Measurements from ENCODE around the gene ZNF440. TPM values are rescaled to one million over a fixed set of nuclear protein-coding genes. Genes with fewer than 3 reads are reported as not detected.
"Not testable (repeated sequence)": the region's sequence is repeated elsewhere in the genome, so short reads cannot be mapped to it uniquely, and the experiment has no call there.

ZNF440 gene
- 22.9 TPM for polyA plus RNA-seq
- long read RNA-seq, donor 1, partial matches to known transcripts, result 0 of 1 reads
- long read RNA-seq, donor 1, other reads (novel, unspliced or antisense), result 0 of 1 reads
- long read RNA-seq, donor 2, full-length matches to known transcripts, result 4 of 4 reads
- long read RNA-seq, donor 2, partial matches to known transcripts, result 0 of 4 reads
- long read RNA-seq, donor 2, other reads (novel, unspliced or antisense), result 0 of 4 reads
- long read RNA-seq, donor 3, result 0 reads
- long read RNA-seq, donor 4, result 0 reads
- long read RNA-seq, donor 5, full-length matches to known transcripts, result 4 of 4 reads
- long read RNA-seq, donor 5, partial matches to known transcripts, result 0 of 4 reads
- long read RNA-seq, donor 5, other reads (novel, unspliced or antisense), result 0 of 4 reads
- long read RNA-seq, donor 6, full-length matches to known transcripts, result 7 of 7 reads
- long read RNA-seq, donor 6, partial matches to known transcripts, result 0 of 7 reads
- long read RNA-seq, donor 6, other reads (novel, unspliced or antisense), result 0 of 7 reads
- long read RNA-seq, donor 7, result 0 reads
- long read RNA-seq, donor 8, full-length matches to known transcripts, result 4 of 4 reads
- long read RNA-seq, donor 8, partial matches to known transcripts, result 0 of 4 reads
- long read RNA-seq, donor 8, other reads (novel, unspliced or antisense), result 0 of 4 reads
- long read RNA-seq, donor 9, full-length matches to known transcripts, result 3 of 3 reads
- long read RNA-seq, donor 9, partial matches to known transcripts, result 0 of 3 reads
- long read RNA-seq, donor 9, other reads (novel, unspliced or antisense), result 0 of 3 reads
- long read RNA-seq, donor 10, full-length matches to known transcripts, result 1 of 1 reads
- long read RNA-seq, donor 10, partial matches to known transcripts, result 0 of 1 reads
- long read RNA-seq, donor 10, other reads (novel, unspliced or antisense), result 0 of 1 reads
- long read RNA-seq, donor 11, full-length matches to known transcripts, result 4 of 4 reads
- long read RNA-seq, donor 11, partial matches to known transcripts, result 0 of 4 reads
- long read RNA-seq, donor 11, other reads (novel, unspliced or antisense), result 0 of 4 reads

GRCh38 chr19:11814029-11814699 is at the start of gene ZNF440:
TSS of gene ZNF440 (plus strand) at chr19:11814273. CDS start at chr19:11814448, 175 bp downstream.
- Histone ChIP-seq H3K36me3 (ENCODE audit: control insufficient read depth, insufficient read depth, low read length) (peaks cover 7% of the 10 kb centered on the region), H3K27me3 (ENCODE audit: control insufficient read depth, insufficient read depth, low read length) (no peaks in the 10 kb centered on the region), H3K4me3 (ENCODE audit: low read length) (peak within 1 kb of the TSS; percentile 97), H3K4me1 (ENCODE audit: control insufficient read depth, insufficient read depth, low read length) (peaks cover 6% of the 10 kb centered on the region), H3K9me3 (ENCODE audit: control insufficient read depth, low read depth, low read length) (peaks cover 16% of the 10 kb centered on the region), H3K27ac (ENCODE audit: low read length) (peak within 1 kb of the TSS; percentile 96)
- peak; percentile 96 to 97 for DNase-seq
- no CpG with 5 or more reads among the region's 55 CpGs for WGBS (ENCODE audit: insufficient coverage, low lambda C conversion rate)

- peaks cover 8% of the 10 kb centered on the region for H3K9me3 ChIP-seq (ENCODE audit: control insufficient read depth, low read depth, low read length)
- H3K36me3 ChIP-seq (ENCODE audit: control insufficient read depth, insufficient read depth, low read length), result no peaks in the 10 kb centered on the region
- H3K4me1 ChIP-seq (ENCODE audit: control insufficient read depth, insufficient read depth, low read length), result peaks cover 11% of the 10 kb centered on the region
- H3K4me3 ChIP-seq (ENCODE audit: low read length), result peak within 1 kb of the TSS; percentile 78
- H3K27me3 ChIP-seq (ENCODE audit: control insufficient read depth, insufficient read depth, low read length), result no peaks in the 10 kb centered on the region
- peak within 1 kb of the TSS; percentile 89 for H3K27ac ChIP-seq (ENCODE audit: low read length)
- DNase-seq, result peak; percentile 95 to 98
- whole genome bisulfite sequencing (ENCODE audit: insufficient coverage, low lambda C conversion rate), result no CpG with 5 or more reads among the region's 61 CpGs
Measured at GRCh38 chr19:11766597-11767591, 47.2 kb upstream of the ZNF440 start, which contains the start of gene ZNF441. TSS of gene ZNF441 (plus strand) at chr19:11767000. CDS start at chr19:11767194, 194 bp downstream.

- H3K27me3 ChIP-seq (ENCODE audit: control insufficient read depth, insufficient read depth, low read length), result no peaks in the 10 kb centered on the region
- DNase-seq, result peak; percentile 66 to 83
- H3K27ac ChIP-seq (ENCODE audit: low read length), result peak overlapping the region; percentile 89
- WGBS (ENCODE audit: insufficient coverage, low lambda C conversion rate), result no CpG with 5 or more reads among the region's 20 CpGs
- peaks cover 11% of the 10 kb centered on the region for H3K4me1 ChIP-seq (ENCODE audit: control insufficient read depth, insufficient read depth, low read length)
- H3K4me3 ChIP-seq (ENCODE audit: low read length), result peak overlapping the region; percentile 78
- no peaks in the 10 kb centered on the region for H3K36me3 ChIP-seq (ENCODE audit: control insufficient read depth, insufficient read depth, low read length)
- peaks cover 8% of the 10 kb centered on the region for H3K9me3 ChIP-seq (ENCODE audit: control insufficient read depth, low read depth, low read length)
Measured at GRCh38 chr19:11767633-11768133, 46.4 kb upstream of the ZNF440 start.

GRCh38 chr19:11769995-11770394 is 44.1 kb upstream of the ZNF440 start:
- no peak for DNase-seq
- peaks cover 11% of the 10 kb centered on the region for H3K9me3 ChIP-seq (ENCODE audit: control insufficient read depth, low read depth, low read length)
- H3K27ac ChIP-seq (ENCODE audit: low read length), result no peak overlapping the region
- H3K4me3 ChIP-seq (ENCODE audit: low read length), result no peak overlapping the region
- H3K36me3 ChIP-seq (ENCODE audit: control insufficient read depth, insufficient read depth, low read length), result no peaks in the 10 kb centered on the region
- H3K27me3 ChIP-seq (ENCODE audit: control insufficient read depth, insufficient read depth, low read length), result no peaks in the 10 kb centered on the region
- no CpG with 5 or more reads among the region's 4 CpGs for WGBS (ENCODE audit: insufficient coverage, low lambda C conversion rate)
- H3K4me1 ChIP-seq (ENCODE audit: control insufficient read depth, insufficient read depth, low read length), result peaks cover 11% of the 10 kb centered on the region

GRCh38 chr19:11771520-11771919 is 42.6 kb upstream of the ZNF440 start:
- not testable (repeated sequence) for H3K36me3 ChIP-seq (ENCODE audit: control insufficient read depth, insufficient read depth, low read length); DNase-seq; H3K27me3 ChIP-seq (ENCODE audit: control insufficient read depth, insufficient read depth, low read length); H3K27ac ChIP-seq (ENCODE audit: low read length); H3K4me3 ChIP-seq (ENCODE audit: low read length)
- peaks cover 11% of the 10 kb centered on the region for H3K4me1 ChIP-seq (ENCODE audit: control insufficient read depth, insufficient read depth, low read length)
- no CpG with 5 or more reads among the region's 11 CpGs for WGBS (ENCODE audit: insufficient coverage, low lambda C conversion rate)
- peaks cover 24% of the 10 kb centered on the region for H3K9me3 ChIP-seq (ENCODE audit: control insufficient read depth, low read depth, low read length)

- H3K4me1 ChIP-seq (ENCODE audit: control insufficient read depth, insufficient read depth, low read length); H3K27me3 ChIP-seq (ENCODE audit: control insufficient read depth, insufficient read depth, low read length); H3K27ac ChIP-seq (ENCODE audit: low read length); DNase-seq; H3K4me3 ChIP-seq (ENCODE audit: low read length): not testable (repeated sequence)
- peaks cover 36% of the 10 kb centered on the region for H3K36me3 ChIP-seq (ENCODE audit: control insufficient read depth, insufficient read depth, low read length)
- H3K9me3 ChIP-seq (ENCODE audit: control insufficient read depth, low read depth, low read length), result peaks cover 32% of the 10 kb centered on the region
- no CpG with 5 or more reads among the region's 11 CpGs for WGBS (ENCODE audit: insufficient coverage, low lambda C conversion rate)
Measured at GRCh38 chr19:11776669-11777068, 37.4 kb upstream of the ZNF440 start.

GRCh38 chr19:11780431-11781020 is 33.5 kb upstream of the ZNF440 start:
- H3K4me3 ChIP-seq (ENCODE audit: low read length), result no peak overlapping the region
- H3K9me3 ChIP-seq (ENCODE audit: control insufficient read depth, low read depth, low read length), result peaks cover 37% of the 10 kb centered on the region
- no peak for DNase-seq
- WGBS (ENCODE audit: insufficient coverage, low lambda C conversion rate), result 100% methylated on average over 2 of the region's 7 CpGs
- H3K36me3 ChIP-seq (ENCODE audit: control insufficient read depth, insufficient read depth, low read length), result peaks cover 36% of the 10 kb centered on the region
- no peaks in the 10 kb centered on the region for H3K4me1 ChIP-seq (ENCODE audit: control insufficient read depth, insufficient read depth, low read length)
- no peaks in the 10 kb centered on the region for H3K27me3 ChIP-seq (ENCODE audit: control insufficient read depth, insufficient read depth, low read length)
- no peak overlapping the region for H3K27ac ChIP-seq (ENCODE audit: low read length)

GRCh38 chr19:11781295-11782057 is 32.6 kb upstream of the ZNF440 start:
- no peak for DNase-seq
- H3K36me3 ChIP-seq (ENCODE audit: control insufficient read depth, insufficient read depth, low read length), result peaks cover 36% of the 10 kb centered on the region
- peaks cover 37% of the 10 kb centered on the region for H3K9me3 ChIP-seq (ENCODE audit: control insufficient read depth, low read depth, low read length)
- WGBS (ENCODE audit: insufficient coverage, low lambda C conversion rate), result 100% methylated on average over 1 of the region's 5 CpGs
- no peaks in the 10 kb centered on the region for H3K27me3 ChIP-seq (ENCODE audit: control insufficient read depth, insufficient read depth, low read length)
- H3K4me3 ChIP-seq (ENCODE audit: low read length), result no peak overlapping the region
- H3K4me1 ChIP-seq (ENCODE audit: control insufficient read depth, insufficient read depth, low read length), result no peaks in the 10 kb centered on the region
- no peak overlapping the region for H3K27ac ChIP-seq (ENCODE audit: low read length)

Measured in large intestine (tissue), 12 donors.